K562 treated with DMSO at 1 percent for 48 hours (cell line): ENCODE results near the gene FLNA. TPM values are rescaled to one million over a fixed set of nuclear protein-coding genes. Genes with fewer than 3 reads are reported as not detected.

ENCODE experiments used
- total RNA-seq: library from RNA; unstranded; fragments of 300-600 nt; gene quantifications from 2 replicates; pipeline ENCODE4 v1.2.3, GENCODE V29; 2022; ENCODE audit warnings: low replicate concordance; ENCODE audit errors: extremely low read depth

The FLNA gene
- total RNA-seq: 349 TPM in 1 of 2 replicates, not detected in the other

GRCh38 chrX:154374313-154375155 lies at the start of gene FLNA:
TSS of gene FLNA (minus strand) at chrX:154374634. CDS start at chrX:154371245, 3,389 bp downstream.

GRCh38 chrX:154409222-154409871 lies 34.9 kb upstream of the FLNA start, which contains the start of gene DNASE1L1:
TSS of gene DNASE1L1 (minus strand) at chrX:154409254. CDS start at chrX:154405568, 3,686 bp downstream.

GRCh38 chrX:154397888-154398667 lies 23.6 kb upstream of the FLNA start, which contains the start of gene RPL10:
TSS of gene RPL10 (plus strand) at chrX:154398377. CDS start at chrX:154398520, 143 bp downstream.

GRCh38 chrX:154378799-154379568 lies 4.5 kb upstream of the FLNA start, which contains the start of gene EMD:
TSS of gene EMD (plus strand) at chrX:154379295. CDS start at chrX:154379485, 190 bp downstream.

Other genes starting within 250 kb of the FLNA start
- gene OPN1LW, start 230.4 kb downstream of the FLNA start, total RNA-seq: not detected in 2 replicates
- gene OPN1MW, start 192.0 kb downstream of the FLNA start, total RNA-seq: not detected in 2 replicates
- not detected in 2 replicates for gene OPN1MW2, start 154.9 kb downstream of the FLNA start, total RNA-seq
- not detected in 2 replicates for gene OPN1MW3, start 117.1 kb downstream of the FLNA start, total RNA-seq
- gene TEX28, start 79.5 kb downstream of the FLNA start, total RNA-seq: not detected in 2 replicates
- gene TKTL1, start 78.8 kb downstream of the FLNA start, total RNA-seq: not detected in 2 replicates
- not detected in 2 replicates for gene EMD, start 4.7 kb upstream of the FLNA start, total RNA-seq
- 7,940 and 9,888 TPM in 2 replicates for gene RPL10, start 23.7 kb upstream of the FLNA start, total RNA-seq
- gene DNASE1L1, start 34.6 kb upstream of the FLNA start, total RNA-seq: not detected in 2 replicates
- gene TAFAZZIN, start 36.9 kb upstream of the FLNA start, total RNA-seq: not detected in 2 replicates
- 191 TPM in 1 of 2 replicates, not detected in the other for gene ATP6AP1, start 54.0 kb upstream of the FLNA start, total RNA-seq
- not detected in 2 replicates for gene GDI1, start 62.5 kb upstream of the FLNA start, total RNA-seq
- gene FAM50A, start 69.5 kb upstream of the FLNA start, total RNA-seq: 772 TPM in 1 of 2 replicates, not detected in the other
- not detected in 2 replicates for gene PLXNA3, start 83.6 kb upstream of the FLNA start, total RNA-seq
- gene LAGE3, start 104.6 kb upstream of the FLNA start, total RNA-seq: 555 TPM in 1 of 2 replicates, not detected in the other
- gene UBL4A, start 112.0 kb upstream of the FLNA start, total RNA-seq: not detected in 2 replicates
- gene SLC10A3, start 116.0 kb upstream of the FLNA start, total RNA-seq: not detected in 2 replicates
- gene FAM3A, start 141.6 kb upstream of the FLNA start, total RNA-seq: not detected in 2 replicates
- gene G6PD, start 172.2 kb upstream of the FLNA start, total RNA-seq: 530 TPM in 1 of 2 replicates, not detected in the other
- gene IKBKG, start 173.0 kb upstream of the FLNA start, total RNA-seq: 340 TPM in 1 of 2 replicates, not detected in the other
- gene CTAG1A, start 210.5 kb upstream of the FLNA start, total RNA-seq: not detected in 2 replicates
- gene CTAG1B, start 244.6 kb upstream of the FLNA start, total RNA-seq: not detected in 2 replicates